IMR-90 (cell line): Measurements from ENCODE around the gene PCSK5. TPM values are rescaled to one million over a fixed set of nuclear protein-coding genes. Genes with fewer than 3 reads are reported as not detected.

Source experiments
- ATAC-seq: fragments of 200-7000 bp; cut with Tn5 transposase; 2 replicates; pipeline ENCODE4 v1.9.1; 2020; ENCODE audit warnings: low read depth, mild to moderate bottlenecking, moderate library complexity
- BruUV-seq: library from RNA; stranded (reverse); fragments of 400-500 nt; replicated peaks from 2 replicates; lab custom pipeline; 2021; lab: Mats Ljungman, UMichigan
- CTCF ChIA-PET: fragments of 300-600 bp; formaldehyde crosslinking; extraction: SDS; loops from one replicate; lab custom pipeline; 2021; ENCODE audit warnings: antibody characterized with exemption; lab: Yijun Ruan, JAX
- POLR2A ChIA-PET: fragments of 300-600 bp; sonication (Branson Sonifier 250); formaldehyde crosslinking; loops from one replicate; lab custom pipeline; 2022; ENCODE audit warnings: antibody characterized with exemption; ENCODE audit not compliant: unreplicated experiment; lab: Charles Lee
- DNase-seq: peaks from one replicate; pipeline ENCODE4 v3.0.0; 2013
- H2AFZ ChIP-seq: replicated peaks from 2 replicates; pipeline ENCODE3; 2013; ENCODE audit warnings: low read length, mild to moderate bottlenecking; ENCODE audit not compliant: poor library complexity
- H2AK5ac ChIP-seq: 2 replicates; pipeline ENCODE4 v1.6.1; 2013; ENCODE audit warnings: low read depth, low read length, inconsistent platforms
- H2AK9ac ChIP-seq: replicated peaks from 2 replicates; pipeline ENCODE3; 2013; ENCODE audit warnings: mild to moderate bottlenecking, low read depth, low read length, moderate library complexity; ENCODE audit not compliant: poor library complexity
- H2BK120ac ChIP-seq: 2 replicates; pipeline ENCODE4 v1.6.1; 2013; ENCODE audit warnings: low read depth, low read length, inconsistent platforms
- H2BK15ac ChIP-seq: 3 replicates; pipeline ENCODE4 v1.6.1; 2013; ENCODE audit warnings: low read depth, low read length, inconsistent platforms
- H2BK20ac ChIP-seq: 2 replicates; pipeline ENCODE4 v1.6.1; 2013; ENCODE audit warnings: low read depth, mild to moderate bottlenecking, inconsistent platforms, low read length, moderate library complexity
- H2BK5ac ChIP-seq: 2 replicates; pipeline ENCODE4 v1.6.1; 2013; ENCODE audit warnings: mild to moderate bottlenecking, low read depth, low read length, inconsistent platforms; ENCODE audit not compliant: poor library complexity, severe bottlenecking
- H3K14ac ChIP-seq: replicated peaks from 2 replicates; pipeline ENCODE4 v1.6.1; 2013; ENCODE audit warnings: low read depth, low read length, inconsistent platforms
- H3K18ac ChIP-seq: 2 replicates; pipeline ENCODE4 v1.6.1; 2013; ENCODE audit warnings: low read depth, low read length, control low read depth
- H3K23ac ChIP-seq: 2 replicates; pipeline ENCODE4 v1.6.1; 2013; ENCODE audit warnings: low read depth, low read length, inconsistent platforms
- H3K27ac ChIP-seq: 2 replicates; pipeline ENCODE4 v1.5.1; 2013; ENCODE audit warnings: mild to moderate bottlenecking, control low read depth, low read length; ENCODE audit not compliant: insufficient read depth
- H3K27me3 ChIP-seq: 2 replicates; pipeline ENCODE4 v1.6.1; 2013; ENCODE audit warnings: low read length; ENCODE audit not compliant: control insufficient read depth, insufficient read depth
- H3K36me3 ChIP-seq: 2 replicates; pipeline ENCODE4 v1.6.1; 2013; ENCODE audit warnings: low read length, mixed read lengths; ENCODE audit not compliant: control insufficient read depth, insufficient read depth
- H3K4ac ChIP-seq: 2 replicates; pipeline ENCODE4 v1.6.1; 2013; ENCODE audit warnings: low read depth, low read length, inconsistent platforms
- H3K4me1 ChIP-seq: 2 replicates; pipeline ENCODE4 v1.6.1; 2013; ENCODE audit warnings: low read length, mixed read lengths; ENCODE audit not compliant: control insufficient read depth, insufficient read depth
- H3K4me2 ChIP-seq: 2 replicates; pipeline ENCODE4 v1.6.1; 2013; ENCODE audit warnings: low read depth, mild to moderate bottlenecking, control low read depth, low read length, moderate library complexity
- H3K4me3 ChIP-seq: 2 replicates; pipeline ENCODE4 v1.5.1; 2013; ENCODE audit warnings: low read depth, mild to moderate bottlenecking, control low read depth, low read length, moderate library complexity; ENCODE audit not compliant: insufficient read depth
- H3K56ac ChIP-seq: 2 replicates; pipeline ENCODE4 v1.6.1; 2013; ENCODE audit warnings: low read length, inconsistent platforms; ENCODE audit not compliant: insufficient read depth; ENCODE audit errors: extremely low read depth
- H3K79me1 ChIP-seq, 2 experiments: 2 replicates each; pipeline ENCODE4 v1.6.1; 2013; ENCODE audit warnings: low read length in 2 of 2, inconsistent platforms in 1 of 2, low read depth in 1 of 2
- H3K9ac ChIP-seq: 2 replicates; pipeline ENCODE4 v1.6.1; 2013; ENCODE audit warnings: low read depth, low read length, control low read depth
- H3K9me1 ChIP-seq: 2 replicates; pipeline ENCODE4 v1.6.1; 2013; ENCODE audit warnings: low read length, inconsistent platforms; ENCODE audit not compliant: insufficient read depth
- H3K9me3 ChIP-seq: 2 replicates; pipeline ENCODE4 v1.6.1; 2013; ENCODE audit warnings: low read length; ENCODE audit not compliant: control insufficient read depth, insufficient read depth
- H4K20me1 ChIP-seq: 2 replicates; pipeline ENCODE4 v1.6.1; 2013; ENCODE audit warnings: low read length, inconsistent platforms; ENCODE audit not compliant: insufficient read depth
- H4K5ac ChIP-seq: 2 replicates; pipeline ENCODE4 v1.6.1; 2013; ENCODE audit warnings: mild to moderate bottlenecking, low read depth, low read length, control low read depth
- H4K8ac ChIP-seq, 2 experiments: 2 replicates each; pipeline ENCODE4 v1.6.1; 2013; ENCODE audit warnings: low read depth in 2 of 2, low read length in 2 of 2, control low read depth in 1 of 2, inconsistent platforms in 1 of 2
- H4K91ac ChIP-seq: 2 replicates; pipeline ENCODE4 v1.6.1; 2013; ENCODE audit warnings: low read depth, low read length, inconsistent platforms; ENCODE audit not compliant: insufficient read depth
- CEBPB ChIP-seq: IDR thresholded peaks from 2 replicates; pipeline ENCODE4 v1.6.1; 2012; ENCODE audit warnings: low read depth, low read length, improper control_type of control experiment
- MXI1 ChIP-seq: IDR thresholded peaks from 2 replicates; pipeline ENCODE4 v1.6.1; 2012; ENCODE audit warnings: low read depth, mild to moderate bottlenecking, low read length, moderate library complexity, borderline replicate concordance
- WGBS, 2 experiments: methylation state at CpG; one replicate each; pipeline versions ENCODE4 v1.1.5 to v1.1.7; 2013; ENCODE audit warnings: missing lambda C conversion rate in 2 of 2; ENCODE audit not compliant: insufficient read length in 1 of 2; ENCODE audit errors: extremely low coverage in 2 of 2; 5-methylcytosine and 5-hydroxymethylcytosine counted together
- dilution Hi-C: fragments of 300-500 bp; cut with HindIII; formaldehyde crosslinking; loops from one replicate; pipeline ENCODE4 v1.14.3; 2018; ENCODE audit warnings: low sequenced_read_pairs; ENCODE audit not compliant: unreplicated experiment
- in situ Hi-C: fragments of 300-500 bp; cut with MboI; formaldehyde crosslinking; loops from 3 replicates; pipeline ENCODE4 v1.14.3; 2019; ENCODE audit warnings: low sequenced_read_pairs, inconsistent platforms, mixed read lengths
- intact Hi-C: fragments of 100-400 bp; cut with micrococcal nuclease; formaldehyde crosslinking; loops from 2 replicates; pipeline ENCODE4 v1.10.0; 2022
- polyA plus RNA-seq, 3 experiments: library from polyadenylated mRNA; depleted of rRNA; stranded (reverse); fragments of >200 nt; gene quantifications; 2 replicates each; pipeline ENCODE4 v1.2.3, GENCODE V29; 2012; ENCODE audit warnings: low replicate concordance in 1 of 3
- total RNA-seq: library from RNA; depleted of rRNA; stranded (reverse); fragments of >200 nt; gene quantifications from 2 replicates; pipeline ENCODE4 v1.2.3, GENCODE V29; 2012

The PCSK5 gene
- total and polyA plus RNA-seq, 2 of the 4 experiments (the other 2 are of a cell fraction), result 1.5 to 3.0 TPM

DNA sequence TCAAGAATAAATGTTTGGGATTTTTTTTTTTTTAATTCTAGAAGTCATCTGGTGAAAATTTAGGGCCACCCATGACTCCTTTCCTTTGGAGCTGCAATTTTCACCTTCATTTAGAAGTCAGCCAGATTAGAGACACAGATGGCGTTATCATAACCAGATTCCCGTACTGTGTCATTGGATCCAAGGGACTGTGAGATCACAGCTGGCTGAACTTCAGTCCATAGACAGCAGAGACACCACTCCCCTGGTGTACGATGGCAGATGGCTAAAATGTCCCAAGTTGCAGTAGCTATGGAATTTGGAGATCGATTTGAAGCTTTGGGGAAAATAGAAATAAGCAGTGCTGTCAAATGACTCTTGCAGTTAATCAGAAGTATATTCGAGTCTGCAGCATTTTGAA lies 287.5 kb downstream of the PCSK5 start:
- no peak overlapping the region for H4K5ac ChIP-seq
- H2AK9ac ChIP-seq, result no peak overlapping the region
- no peaks in the 10 kb centered on the region for H3K9me3 ChIP-seq
- H2BK20ac ChIP-seq, result no peak overlapping the region
- intact Hi-C loops (no loop called here), in situ Hi-C loops (no loop called here), dilution Hi-C loops (no loop called here)
- ATAC-seq, result no peak
- no peaks in the 10 kb centered on the region for H4K20me1 ChIP-seq
- ChIA-PET POLR2A (no interaction called here), CTCF (no interaction called here)
- no peak overlapping the region for H3K14ac ChIP-seq
- no peak overlapping the region for H3K9ac ChIP-seq
- H3K36me3 ChIP-seq, result peaks cover 8% of the 10 kb centered on the region
- H3K4ac ChIP-seq, result no peak overlapping the region
- no peak overlapping the region for H3K23ac ChIP-seq
- H3K4me3 ChIP-seq, result no peak overlapping the region
- BruUV-seq, result no TSS peak
- H3K9me1 ChIP-seq, result peaks cover 16% of the 10 kb centered on the region
- no peaks in the 10 kb centered on the region for H3K79me1 ChIP-seq
- no peak overlapping the region for H2BK120ac ChIP-seq
- H2AK5ac ChIP-seq, result no peak overlapping the region
- H4K91ac ChIP-seq, result no peak overlapping the region
- no peak for DNase-seq
- H4K8ac ChIP-seq, result no peak overlapping the region
- H2AFZ ChIP-seq, result no peak overlapping the region
- H2BK15ac ChIP-seq, result no peak overlapping the region
- no peak overlapping the region for H3K56ac ChIP-seq
- H3K4me2 ChIP-seq, result no peak overlapping the region
- no peak overlapping the region for H2BK5ac ChIP-seq
- TF ChIP-seq CEBPB (no peak), MXI1 (no peak)
- peaks cover 13% of the 10 kb centered on the region for H3K4me1 ChIP-seq
- no peak overlapping the region for H3K18ac ChIP-seq
- WGBS, 2 experiments, result 80% methylated on average over 2 of the region's 5 CpGs; no CpG with 5 or more reads in 1 of the 2 experiments
- H3K27ac ChIP-seq, result no peak overlapping the region
- no peaks in the 10 kb centered on the region for H3K27me3 ChIP-seq
